Fibroblast of villous mesenchyme (primary cell): ENCODE results near the gene GAS5. TPM values are rescaled to one million over a fixed set of nuclear protein-coding genes. Genes with fewer than 3 reads are reported as not detected.
"Not testable (repeated sequence)": the region's sequence is repeated elsewhere in the genome, so short reads cannot be mapped to it uniquely, and the experiment has no call there.

Experiments used
- DNase-seq: peaks from one replicate; pipeline ENCODE4 v3.0.0-alpha.2; 2010; ENCODE audit warnings: low read depth
- H3K4me3 ChIP-seq: 2 replicates; pipeline ENCODE4 v1.5.1; 2011; ENCODE audit warnings: low read depth, mild to moderate bottlenecking, low read length
- CTCF ChIP-seq: IDR thresholded peaks from 2 replicates; pipeline ENCODE4 v1.5.1; 2012; ENCODE audit warnings: low read depth, mild to moderate bottlenecking, low read length; ENCODE audit not compliant: insufficient read depth
- total RNA-seq: library from RNA; depleted of rRNA; stranded (reverse); fragments of >200 nt; gene quantifications from 2 replicates; pipeline ENCODE4 v1.2.3, GENCODE V29; 2012

GAS5 gene
- total RNA-seq, 1 donor = 367 TPM

- no peak for TF ChIP-seq CTCF
- H3K4me3 ChIP-seq = no peak overlapping the region
- no peak for DNase-seq
Observed at GRCh38 chr1:173887627-173888026, 19.8 kb upstream of the GAS5 start.

- DNase-seq = no peak
- no peak for TF ChIP-seq CTCF
- H3K4me3 ChIP-seq = no peak overlapping the region
Observed at GRCh38 chr1:173886746-173887611, 19.2 kb upstream of the GAS5 start.

- DNase-seq = no peak
- H3K4me3 ChIP-seq = no peak overlapping the region
- TF ChIP-seq CTCF = no peak
Observed at GRCh38 chr1:173884701-173885100, 16.9 kb upstream of the GAS5 start.

GRCh38 chr1:173881117-173881516 lies 13.3 kb upstream of the GAS5 start:
- DNase-seq, H3K4me3 ChIP-seq: not testable (repeated sequence)

- peak; percentile 45 for DNase-seq
- no peak overlapping the region for H3K4me3 ChIP-seq
- TF ChIP-seq CTCF = no peak
Observed at GRCh38 chr1:173878251-173878650, 10.5 kb upstream of the GAS5 start.

GRCh38 chr1:173876732-173877131 lies 8.9 kb upstream of the GAS5 start:
- DNase-seq = no peak
- no peak for TF ChIP-seq CTCF
- H3K4me3 ChIP-seq = no peak overlapping the region

- no peak for TF ChIP-seq CTCF
- no peak for DNase-seq
- no peak overlapping the region for H3K4me3 ChIP-seq
Observed at GRCh38 chr1:173871500-173871899, 3.7 kb upstream of the GAS5 start.
